GM21526 (cell line): Measurements from ENCODE around the gene RAB29.
"Not testable (repeated sequence)": the region's sequence is repeated elsewhere in the genome, so short reads cannot be mapped to it uniquely, and the experiment has no call there.

Source experiments
- ATAC-seq: cut with Tn5 transposase; IDR thresholded peaks from one replicate; pipeline ENCODE4 v1.9.1; 2021; ENCODE audit warnings: moderate library complexity; ENCODE audit not compliant: unreplicated experiment, low FRiP score

Gene RAB29, protein sequence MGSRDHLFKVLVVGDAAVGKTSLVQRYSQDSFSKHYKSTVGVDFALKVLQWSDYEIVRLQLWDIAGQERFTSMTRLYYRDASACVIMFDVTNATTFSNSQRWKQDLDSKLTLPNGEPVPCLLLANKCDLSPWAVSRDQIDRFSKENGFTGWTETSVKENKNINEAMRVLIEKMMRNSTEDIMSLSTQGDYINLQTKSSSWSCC

DNA sequence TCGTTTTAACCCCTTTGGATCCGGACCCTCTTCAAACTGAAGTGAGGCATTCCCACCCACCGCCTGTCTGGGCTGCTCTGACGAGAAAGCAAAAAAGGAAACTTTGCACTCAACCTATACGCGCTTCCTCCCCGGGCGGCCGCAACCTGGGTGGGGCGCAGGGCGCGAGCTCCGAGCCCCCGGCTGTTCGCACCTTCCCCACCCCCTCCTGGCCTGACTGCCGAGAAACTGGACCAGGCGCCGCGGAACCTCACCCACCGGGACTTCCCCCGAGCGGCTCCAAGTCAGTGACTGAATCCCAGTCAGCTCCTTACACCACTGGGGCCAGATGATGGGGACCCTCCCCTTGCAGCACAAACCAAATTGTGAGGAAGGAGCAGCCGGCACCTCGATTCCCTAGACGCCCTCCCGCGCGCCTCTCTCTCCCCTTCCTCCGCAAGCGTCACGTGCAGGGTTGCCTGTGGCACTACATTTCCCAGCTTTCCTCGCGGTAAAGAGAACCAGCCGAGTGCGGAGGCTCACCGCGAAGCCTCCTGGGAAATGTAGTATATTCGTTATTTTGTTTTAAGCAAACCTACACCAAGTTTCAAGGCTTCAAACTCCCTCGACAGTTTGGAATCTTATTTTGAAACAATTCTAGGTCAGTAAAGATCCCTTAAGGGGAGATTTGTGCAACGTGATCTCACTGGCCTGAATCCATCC lies at the start of gene RAB29:
TSS of gene RAB29 (minus strand) at position 468 of the 702 bp plus-strand sequence. CDS start 526 bp downstream, outside the sequence.
- peak; percentile 70 for ATAC-seq

DNA sequence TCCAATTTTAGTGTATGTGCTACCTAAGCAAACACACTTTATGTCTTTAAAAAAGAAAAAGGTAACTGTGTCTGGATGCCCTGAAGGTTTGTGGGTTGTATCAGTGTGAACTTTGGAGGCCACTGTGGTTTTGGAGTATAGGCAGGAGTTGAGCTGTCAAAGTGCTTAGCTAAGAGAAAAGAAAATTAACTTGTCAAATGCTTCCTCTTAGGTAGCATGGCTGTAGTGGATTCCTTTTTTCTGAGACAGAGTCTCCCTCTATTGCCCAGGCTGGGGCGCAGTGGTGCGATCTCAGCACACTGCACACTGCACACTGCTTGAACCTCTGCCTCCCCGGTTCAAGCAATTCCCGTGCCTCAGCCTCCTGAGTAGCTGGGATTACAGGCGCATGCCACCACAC lies 48.9 kb upstream of the RAB29 start:
- ATAC-seq = no peak

DNA sequence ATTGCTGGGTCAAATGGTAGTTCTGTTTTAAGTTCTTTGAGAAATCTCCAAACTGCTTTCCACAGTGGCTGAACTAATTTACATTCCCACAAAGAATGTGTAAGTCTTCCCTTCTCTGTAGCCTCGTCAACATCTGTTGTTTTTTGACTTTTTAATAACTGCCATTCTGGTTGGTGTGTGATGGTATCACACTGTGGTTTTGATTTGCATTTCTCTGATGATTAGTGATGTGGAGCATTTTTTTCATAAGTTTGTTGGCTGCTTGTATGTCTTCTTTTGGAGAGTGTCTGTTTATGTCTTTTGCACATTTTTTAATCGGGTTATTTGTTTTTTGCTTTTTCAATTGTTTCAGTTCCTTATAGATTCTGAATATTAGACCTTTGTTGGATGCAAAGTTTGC lies 48.0 kb upstream of the RAB29 start:
- not testable (repeated sequence) for ATAC-seq

DNA sequence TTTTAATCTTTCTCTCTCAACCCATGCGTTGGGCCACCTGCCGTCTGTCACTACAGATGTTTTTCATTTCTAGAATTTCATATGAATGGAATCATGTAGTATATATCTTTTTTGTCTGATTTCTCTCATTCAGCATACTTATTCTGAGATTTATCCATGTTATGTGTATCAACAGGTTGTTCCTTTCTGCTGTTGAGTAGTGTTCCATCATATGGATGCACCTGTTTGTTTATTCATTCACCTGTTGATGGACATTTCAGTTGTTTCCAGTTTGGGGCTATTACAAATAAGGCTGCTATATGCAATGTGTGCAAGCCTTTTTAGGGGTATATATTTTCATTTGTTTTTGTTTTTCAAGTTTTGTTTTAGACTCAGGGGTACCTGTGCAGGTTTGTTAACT lies 47.1 kb upstream of the RAB29 start:
- ATAC-seq = no peak

DNA sequence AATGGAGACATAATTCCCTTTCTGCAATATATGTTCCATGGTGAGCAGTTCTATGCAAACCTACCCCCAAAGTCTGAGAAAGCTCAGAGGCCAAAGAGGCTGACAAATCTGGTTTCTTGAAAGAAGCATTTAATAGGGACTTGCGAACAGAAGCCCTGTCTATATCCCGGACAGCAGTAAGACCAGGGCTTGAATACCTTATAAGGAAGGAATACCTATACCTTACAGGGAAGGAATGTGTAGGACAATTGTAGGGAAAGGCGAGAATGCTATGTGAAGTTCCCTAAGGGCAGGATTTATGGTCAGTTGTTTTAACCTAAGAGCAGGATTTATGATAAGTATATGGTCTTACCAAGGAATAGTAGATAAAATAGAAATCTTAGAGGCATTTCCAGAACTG lies 42.7 kb upstream of the RAB29 start:
- ATAC-seq = no peak

DNA sequence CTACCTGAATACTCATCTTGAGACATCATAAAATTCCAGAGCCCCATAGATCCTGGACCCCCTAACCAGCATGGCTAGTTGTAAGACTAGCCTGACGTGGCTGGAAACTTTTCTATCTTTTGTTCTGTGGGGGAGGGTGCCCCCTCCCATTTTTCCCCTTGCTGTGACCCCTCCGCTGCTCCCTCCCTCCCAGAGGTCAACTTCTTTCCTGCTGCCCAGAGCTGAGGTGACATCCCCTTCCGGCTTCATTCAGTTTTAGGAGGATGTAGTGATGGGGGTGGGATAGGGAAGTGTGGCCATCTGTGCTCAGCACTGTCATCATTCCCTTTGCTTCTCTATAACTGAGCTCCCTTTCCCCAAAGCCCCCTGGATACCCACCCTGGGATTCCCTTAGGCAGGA lies 42.1 kb upstream of the RAB29 start:
- no peak for ATAC-seq

DNA sequence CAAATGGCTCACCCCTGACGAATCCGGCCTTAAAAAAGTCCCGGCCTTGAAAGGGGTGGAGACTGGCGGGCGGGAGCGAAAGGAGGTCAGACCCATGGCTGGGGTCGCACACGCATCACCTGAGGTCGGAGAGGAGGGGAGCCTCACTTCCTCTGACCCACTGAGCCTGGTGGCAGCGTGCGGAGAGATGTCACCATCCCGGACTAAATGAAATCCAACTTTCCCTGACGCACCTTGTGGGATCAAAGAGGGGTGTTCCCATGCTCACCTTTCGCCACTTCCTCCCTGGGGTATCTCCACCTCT lies 38.4 kb upstream of the RAB29 start:
- no peak for ATAC-seq

DNA sequence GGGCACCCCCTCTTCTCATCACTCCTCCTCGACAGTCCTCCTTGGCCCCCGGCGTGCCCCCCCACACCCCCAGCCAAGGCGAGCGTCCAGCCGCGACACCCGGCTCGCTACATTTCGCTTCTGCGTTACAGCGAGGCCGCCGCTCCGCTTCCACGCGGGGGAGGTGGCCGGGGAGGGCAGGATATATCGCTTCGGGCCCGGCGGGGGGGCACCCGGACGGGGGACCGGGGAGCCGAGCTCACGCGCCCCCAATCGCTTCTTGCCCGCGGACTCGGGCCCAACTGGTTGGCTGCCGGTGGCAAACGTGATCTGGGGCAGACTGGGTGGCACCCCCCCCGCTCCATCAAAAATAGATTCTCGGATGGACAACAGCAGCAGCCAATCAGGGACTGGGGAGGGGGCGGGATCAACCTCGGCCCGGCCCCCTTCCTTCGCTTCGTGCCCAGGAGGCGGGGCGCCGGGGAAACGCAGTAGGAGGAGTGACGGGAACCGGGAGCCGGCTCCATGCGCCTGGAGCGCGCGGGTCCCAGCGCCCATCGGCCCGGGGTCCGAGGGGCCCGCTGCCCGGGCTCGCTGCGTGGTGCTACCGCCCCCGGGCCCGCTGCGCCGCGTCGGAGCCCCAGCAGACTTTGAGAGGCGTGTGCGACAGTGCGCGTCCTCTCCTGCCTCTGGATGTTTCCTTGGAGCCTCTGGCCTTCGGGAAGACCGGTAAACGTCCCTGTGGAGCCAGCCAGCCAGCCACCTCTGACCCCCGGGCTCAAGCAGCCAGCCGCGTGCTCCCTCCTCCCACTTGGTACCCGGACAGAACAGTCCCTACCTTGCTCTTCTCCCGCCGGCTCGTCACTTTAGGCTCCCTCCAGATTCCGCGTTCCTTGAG lies 37.8 kb upstream of the RAB29 start, which contains the start of gene SLC41A1:
TSS of gene SLC41A1 (minus strand) at position 321 of the 877 bp plus-strand sequence. CDS start 2,757 bp downstream, outside the sequence.
- ATAC-seq = peak; percentile 87

DNA sequence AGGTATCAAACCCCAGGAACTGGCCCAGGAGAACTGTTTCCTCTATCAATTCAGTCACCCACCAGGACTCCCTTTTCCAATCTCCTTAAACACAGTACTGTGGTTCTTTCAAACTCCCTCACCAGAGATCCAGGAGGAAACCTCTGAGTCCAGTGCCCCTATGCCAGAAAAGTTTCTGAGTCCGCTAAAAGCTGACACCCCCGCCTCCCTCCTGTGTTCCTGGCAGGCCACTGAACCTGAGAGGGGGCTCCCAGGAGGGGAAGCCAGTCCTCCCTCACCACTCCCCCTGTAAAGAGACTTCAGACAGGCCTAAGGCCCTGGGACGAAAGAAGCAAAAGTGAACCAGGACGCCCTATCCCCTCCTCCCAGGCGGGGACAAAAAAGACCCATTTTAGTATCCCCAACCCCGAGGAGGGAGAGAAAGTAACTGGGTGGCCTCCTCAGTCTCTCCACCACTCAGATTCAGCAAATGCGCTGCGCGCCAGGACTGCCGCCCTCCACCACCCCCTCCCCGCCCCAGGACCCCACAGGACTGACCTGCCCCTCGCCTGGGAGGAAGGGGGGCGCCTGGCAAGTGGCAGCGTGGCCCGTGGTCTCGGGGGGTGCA lies 37.1 kb upstream of the RAB29 start:
- no peak for ATAC-seq

DNA sequence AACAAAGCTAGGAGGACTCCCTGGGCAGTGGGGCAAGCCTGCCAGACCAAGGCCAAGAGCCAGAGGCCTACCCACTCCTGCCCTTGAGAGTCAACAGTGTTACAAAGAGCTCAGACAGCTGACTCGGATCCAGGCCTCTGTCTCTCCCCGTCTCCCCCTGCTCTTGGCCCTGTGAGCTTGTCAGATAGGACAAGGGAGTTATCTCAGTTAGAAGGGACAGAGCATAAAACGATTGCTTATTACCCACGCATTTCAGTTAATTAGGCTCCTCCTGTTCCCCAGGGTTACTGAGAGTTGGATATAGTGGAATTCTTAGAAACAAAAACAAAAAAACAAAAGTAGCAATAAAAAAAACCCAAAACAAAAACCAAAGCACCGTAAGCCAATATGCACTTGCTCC lies 36.4 kb upstream of the RAB29 start:
- no peak for ATAC-seq

DNA sequence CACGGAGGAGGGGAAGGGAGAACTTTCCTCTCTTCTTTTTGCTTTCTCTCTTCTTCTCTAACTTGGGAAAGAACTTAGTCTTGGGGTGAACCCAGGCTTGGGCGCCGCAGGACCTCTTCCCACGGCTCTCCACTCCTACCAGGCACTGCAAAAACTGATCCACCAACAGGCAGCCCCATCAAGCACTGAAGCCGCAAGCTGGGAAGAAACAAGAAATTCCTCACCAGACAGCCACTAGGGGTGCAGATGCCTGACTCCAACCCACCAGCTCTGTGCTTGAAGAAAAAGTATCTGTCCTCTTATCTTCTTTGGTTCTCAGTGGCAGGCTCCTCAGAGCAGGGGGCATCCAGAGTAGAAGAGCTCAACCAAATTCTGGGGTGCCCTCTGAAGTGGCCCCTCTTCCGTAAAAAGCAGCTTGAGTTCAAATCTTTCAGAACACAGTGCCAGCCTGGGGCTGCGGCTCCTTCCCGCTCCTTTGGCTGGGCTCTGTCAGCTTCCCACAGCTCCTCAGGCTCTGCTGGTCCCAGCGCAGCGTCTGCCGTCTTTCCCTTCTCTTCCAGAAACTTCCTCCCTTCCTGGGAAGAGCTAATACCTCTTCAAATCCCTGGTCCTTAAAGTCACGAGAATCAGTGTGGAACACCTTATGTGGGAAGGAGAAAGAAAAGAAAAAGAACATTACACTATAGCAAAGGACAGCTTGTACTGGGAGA lies 35.3 kb upstream of the RAB29 start:
- no peak for ATAC-seq

DNA sequence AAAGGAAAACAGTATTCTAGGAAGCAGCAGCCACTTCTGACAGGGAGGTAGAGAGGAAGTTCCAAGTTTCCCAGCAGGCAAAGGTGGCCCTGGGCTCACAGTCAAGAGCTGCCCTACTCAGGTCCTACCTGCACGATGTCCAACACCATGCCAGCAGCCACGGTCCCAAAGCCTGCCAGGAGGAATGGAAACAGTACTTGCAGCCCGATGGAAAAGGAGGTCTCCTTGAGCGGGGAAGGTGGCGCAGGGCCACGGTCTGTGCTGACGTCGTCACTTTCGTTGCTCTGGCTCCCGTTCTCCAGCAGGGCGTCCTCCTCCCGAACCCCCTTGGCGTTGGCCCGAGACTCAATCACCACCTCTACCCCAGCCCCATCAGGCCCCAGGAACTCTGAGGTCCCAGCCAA lies 34.7 kb upstream of the RAB29 start:
- ATAC-seq = no peak

DNA sequence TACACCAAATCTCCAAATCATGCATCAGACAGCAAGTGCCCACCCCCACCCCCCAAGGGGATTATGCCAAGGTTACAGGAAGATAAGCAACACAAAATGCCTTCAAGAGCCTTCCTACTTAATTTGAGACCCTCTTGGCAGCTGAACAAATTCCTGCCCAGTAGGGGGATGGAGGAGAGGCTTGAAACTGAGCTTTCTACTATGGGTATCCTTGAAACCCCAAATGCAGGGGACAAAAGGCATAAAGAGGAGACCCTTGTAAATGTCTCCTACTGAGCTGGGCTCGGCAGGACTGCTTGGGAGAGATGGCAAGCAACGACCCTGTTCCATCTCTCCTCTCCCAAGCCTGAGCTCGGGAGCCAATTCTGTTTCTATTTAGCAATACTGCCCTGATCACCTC lies 34.2 kb upstream of the RAB29 start:
- ATAC-seq = no peak

DNA sequence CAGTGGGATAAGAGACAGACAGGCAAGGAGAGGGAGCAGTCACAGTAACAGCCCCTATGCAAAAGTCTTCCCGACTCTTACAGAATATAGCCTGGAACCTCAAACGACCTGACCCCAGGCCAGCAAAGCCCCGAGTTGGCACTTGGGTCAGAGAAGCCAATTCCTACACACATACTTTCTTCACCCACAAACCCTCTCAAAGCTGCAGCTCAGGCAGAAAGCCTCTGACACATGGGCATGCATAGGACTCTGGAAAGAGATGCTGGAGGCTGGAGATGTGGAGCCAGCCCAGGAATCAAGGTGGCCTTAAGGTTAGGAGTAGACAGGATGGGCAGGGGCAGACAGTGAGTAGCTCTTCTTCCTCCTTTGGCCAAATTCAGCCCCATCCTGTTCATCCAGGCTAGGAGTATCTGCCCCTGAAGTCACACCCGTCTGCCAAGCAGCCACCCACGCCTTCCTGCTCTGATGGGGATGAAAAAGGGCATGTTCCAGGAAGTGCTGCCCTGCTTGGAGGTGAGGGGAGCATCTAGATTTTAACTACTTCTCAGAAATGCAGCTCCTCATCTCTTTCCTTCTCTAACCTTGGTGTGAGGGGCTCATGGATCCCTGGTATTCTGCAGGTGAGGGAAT lies 29.9 kb upstream of the RAB29 start:
- ATAC-seq = no peak

DNA sequence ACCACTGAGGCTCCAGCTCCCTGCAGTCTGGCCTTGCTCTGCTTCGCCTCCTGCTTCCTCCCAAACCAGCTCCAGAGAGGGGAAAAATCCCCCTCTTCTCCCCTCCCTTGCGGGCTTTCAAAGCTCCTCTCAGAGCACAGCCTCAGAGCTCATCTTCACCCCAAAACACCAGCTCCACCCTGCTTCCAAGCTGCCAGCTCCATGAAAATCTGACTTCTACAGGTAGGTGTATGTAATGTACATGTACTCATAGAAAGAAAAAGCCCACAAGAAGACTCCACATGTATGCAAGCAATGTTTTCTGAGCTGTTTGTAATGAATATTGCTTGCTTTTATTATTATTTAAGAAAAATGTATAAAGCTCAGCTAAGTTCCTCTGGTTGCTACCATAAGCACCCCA lies 29.3 kb upstream of the RAB29 start:
- ATAC-seq = no peak

DNA sequence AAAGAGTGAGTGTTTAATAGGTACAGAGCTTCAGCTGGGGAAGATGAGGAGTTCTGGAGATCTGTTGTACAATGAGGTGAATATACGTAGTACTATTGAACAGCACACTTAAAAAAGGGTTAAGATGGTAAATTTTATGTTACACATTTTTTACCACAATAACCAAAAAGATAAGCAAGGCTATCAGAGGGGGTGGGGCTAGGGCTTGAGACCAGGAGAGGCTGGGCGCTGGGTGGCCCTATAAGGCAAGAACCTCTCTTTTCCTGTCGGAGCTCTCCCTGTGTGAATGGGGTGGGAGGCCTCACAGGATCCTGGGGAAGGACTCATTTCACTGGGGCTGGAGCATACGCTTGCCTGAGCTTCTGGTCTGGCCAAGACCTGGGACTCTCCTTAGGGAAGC lies 28.7 kb upstream of the RAB29 start:
- no peak for ATAC-seq

DNA sequence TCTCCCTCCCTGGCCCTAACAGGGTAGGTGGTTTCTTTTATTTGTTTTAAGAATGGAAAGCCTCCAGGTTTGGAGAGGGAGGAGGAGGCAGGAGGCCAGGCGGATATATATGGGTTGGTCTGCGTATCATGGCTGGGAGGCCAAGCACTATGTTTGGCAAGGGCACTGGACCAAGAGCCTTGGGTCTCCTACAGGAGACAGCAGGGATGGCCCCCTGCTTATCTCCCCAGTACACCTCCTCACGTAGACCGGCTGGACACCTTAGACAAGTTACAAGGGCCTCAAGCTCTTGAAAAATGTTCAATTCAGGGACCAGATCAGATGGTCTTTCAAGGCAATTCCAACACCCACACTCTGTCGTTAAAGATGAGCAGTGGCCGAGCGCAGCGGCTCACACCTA lies 26.8 kb upstream of the RAB29 start:
- ATAC-seq = no peak

DNA sequence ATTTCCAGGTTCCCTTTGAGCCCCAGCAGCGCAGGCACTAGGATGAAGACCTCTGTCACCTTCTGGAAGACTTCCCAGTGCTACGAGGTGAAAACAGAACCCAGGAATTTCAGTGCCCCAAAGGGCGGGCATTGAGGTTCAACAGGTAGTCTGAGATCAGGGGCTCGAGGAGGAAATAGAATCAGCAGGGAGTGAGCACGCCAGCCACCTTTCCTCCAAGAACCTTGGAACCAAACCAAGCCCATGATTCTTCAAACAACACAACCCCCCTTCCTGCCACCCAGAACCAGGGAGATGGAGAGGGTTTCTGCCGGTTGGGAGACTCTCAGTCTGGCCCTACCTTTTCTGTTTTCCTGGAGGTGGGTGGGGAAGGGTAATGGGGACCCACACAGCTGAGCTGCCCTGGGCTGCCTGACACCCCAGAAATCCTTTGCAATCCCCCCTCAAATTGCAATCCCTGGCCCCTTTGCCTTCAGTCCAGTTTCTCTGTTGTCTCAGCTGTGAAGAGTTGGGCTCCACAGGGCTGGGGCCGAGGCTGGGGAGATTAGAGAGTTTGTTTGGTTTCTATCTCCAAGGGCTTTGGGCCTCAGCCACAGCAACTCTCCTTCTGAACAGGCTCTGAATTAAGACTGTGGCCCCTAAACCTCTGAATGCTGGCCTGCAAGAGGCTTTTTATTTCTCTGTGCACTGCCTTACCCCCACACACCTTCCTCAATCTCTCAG lies 25.9 kb upstream of the RAB29 start:
- no peak for ATAC-seq

DNA sequence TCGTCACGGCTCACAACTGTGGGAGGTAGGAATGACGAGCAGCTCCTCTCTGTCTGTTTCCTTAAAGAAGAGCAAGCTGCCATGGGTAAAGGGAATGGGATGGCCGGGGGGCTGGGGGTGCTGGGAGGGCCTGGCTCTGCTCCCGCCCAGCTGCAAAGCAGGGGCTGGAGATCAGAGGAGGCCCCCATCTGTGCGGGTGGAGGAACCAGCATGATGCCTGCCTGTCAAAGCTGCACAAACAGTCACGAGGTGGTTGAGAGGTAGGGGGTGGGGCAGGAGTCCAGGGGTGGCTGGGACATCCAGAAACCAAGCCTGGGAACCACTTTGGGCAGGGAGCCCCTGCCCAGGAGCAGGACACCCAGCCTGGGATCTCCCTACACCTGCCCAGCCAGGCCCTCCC lies 25.1 kb upstream of the RAB29 start:
- ATAC-seq = no peak
